Sigmoid colon (tissue), 7 donors: ENCODE results near the gene HAND1. TPM values are rescaled to one million over a fixed set of nuclear protein-coding genes. Genes with fewer than 3 reads are reported as not detected.

Source experiments
- DNase-seq: peaks from one replicate; pipeline ENCODE4 v3.0.0-alpha.2; 2019
- H3K27ac ChIP-seq, 4 donors: fragments of 200-600 bp; sonication (generic); one replicate each; pipeline ENCODE4 v1.5.1; 2016 to 2019; ENCODE audit warnings: mild to moderate bottlenecking in 1 of 4
- H3K27me3 ChIP-seq, 3 donors: fragments of 200-600 bp; sonication (generic); one replicate each; pipeline ENCODE4 v1.5.1; 2019; ENCODE audit warnings: mild to moderate bottlenecking in 1 of 3
- H3K36me3 ChIP-seq, 4 donors: fragments of 200-600 bp; sonication (generic); one replicate each; pipeline ENCODE4 v1.5.1; 2016 to 2019
- H3K4me1 ChIP-seq, 4 donors: fragments of 200-600 bp; sonication (generic); one replicate each; pipeline ENCODE4 v1.5.1; 2017 to 2019
- H3K4me3 ChIP-seq, 4 donors: fragments of 200-600 bp; sonication (generic); one replicate each; pipeline ENCODE4 v1.5.1; 2017 to 2019; ENCODE audit warnings: mild to moderate bottlenecking in 2 of 4, moderate library complexity in 1 of 4
- H3K9me3 ChIP-seq, 4 donors: fragments of 200-600 bp in 3 of 4; sonication (generic) in 3 of 4; one replicate each; pipeline versions ENCODE4 v1.5.1 to v1.6.1; 2013 to 2019
- CTCF ChIP-seq, 4 experiments: fragments of 450-650 bp in 3 of 4; fragments of 200-600 bp in 1 of 4; IDR thresholded peaks; one replicate each; pipeline ENCODE4 v1.5.1; 2016 to 2019; ENCODE audit warnings: antibody characterized with exemption in 4 of 4, mild to moderate bottlenecking in 3 of 4, moderate library complexity in 2 of 4
- EP300 ChIP-seq, 4 donors: sonication (generic); formaldehyde crosslinking; IDR thresholded peaks; one replicate each; pipeline ENCODE4 v1.6.1; 2017; ENCODE audit warnings: antibody characterized with exemption in 4 of 4
- POLR2A ChIP-seq, 2 donors: fragments of 450-650 bp; IDR thresholded peaks; one replicate each; pipeline ENCODE4 v1.6.1; 2016; ENCODE audit warnings: antibody characterized with exemption in 2 of 2, mild to moderate bottlenecking in 2 of 2, moderate library complexity in 2 of 2
- POLR2AphosphoS5 ChIP-seq, 4 donors: sonication (generic); formaldehyde crosslinking; IDR thresholded peaks; one replicate each; pipeline ENCODE4 v1.6.1; 2017; ENCODE audit warnings: antibody characterized with exemption in 4 of 4
- WGBS, 2 donors: extraction: QIAGEN DNeasy Blood & Tissue Kit; methylation state at CpG; one replicate each; pipeline ENCODE4 v1.1.7; 2013; 5-methylcytosine and 5-hydroxymethylcytosine counted together
- intact Hi-C: fragments of 100-400 bp; cut with DNase I; formaldehyde crosslinking; loops from one replicate; pipeline ENCODE4 v1.15.1; 2023
- polyA plus RNA-seq, 3 donors: library from polyadenylated mRNA; stranded (reverse); fragments of 200-250 nt; gene quantifications; one replicate each; pipeline ENCODE4 v1.2.3, GENCODE V29; 2013
- total RNA-seq, 4 donors: library from RNA; depleted of rRNA; stranded (reverse); fragments of >200 nt; gene quantifications; one replicate each; pipeline ENCODE4 v1.1.0, GENCODE V29; 2016
- donor health status: healthy with polysubstance abuse.
- donor health status: Bipolar disorder and iron deficiency.
- donor health status: healthy.

HAND1 gene
- total and polyA plus RNA-seq, 7 donors, result 2.4 to 69.2 (median 46.0) TPM; not detected in 1

- WGBS, 2 donors, result 20 to 25% methylated on average over 11 of the region's 11 CpGs
- peaks cover 0 to 24% (median 5%) of the 10 kb centered on the region in 3 donors for H3K27me3 ChIP-seq
- H3K4me1 ChIP-seq, result peaks cover 0 to 63% (median 37%) of the 10 kb centered on the region in 4 donors
Measured at GRCh38 chr5:154470947-154471870, 6.8 kb downstream of the HAND1 start.

GRCh38 chr5:154470137-154470536, 7.9 kb downstream of the HAND1 start:
- intact Hi-C loops, result loop anchor here (2.0 kb wide), 1 partner anchor 15 kb away; no protein-coding TSS in a partner anchor
- WGBS, 2 donors, result 35 to 60% methylated on average over 2 of the region's 2 CpGs

More at GRCh38 chr5:154470947-154471870, 6.8 kb downstream of the HAND1 start:
- no peaks in the 10 kb centered on the region for H3K9me3 ChIP-seq
- H3K27ac ChIP-seq, result peak overlapping the region in 3 of 4 donors; percentile 91 to 96 (median 94)
- H3K36me3 ChIP-seq, result no peaks in the 10 kb centered on the region
- intact Hi-C loops, result loop anchor here (2.0 kb wide), 1 partner anchor 14 kb away; no protein-coding TSS in a partner anchor
- no peak for DNase-seq
- peak overlapping the region; percentile 2 to 26 (median 14) for H3K4me3 ChIP-seq
- TF ChIP-seq EP300 (IDR thresholded peaks at IDR 0.05), result no peak
- no peak for TF ChIP-seq CTCF (IDR thresholded peaks at IDR 0.05)
- TF ChIP-seq POLR2AphosphoS5 (IDR thresholded peaks at IDR 0.05), result peak in 1 of 4 donors; percentile 23

GRCh38 chr5:154467655-154468354, 10.2 kb downstream of the HAND1 start:
- peak; percentile 89 for DNase-seq
- peaks cover 0 to 43% (median 27%) of the 10 kb centered on the region in 4 donors for H3K4me1 ChIP-seq
- H3K4me3 ChIP-seq, result no peak overlapping the region
- intact Hi-C loops, result loop anchor here (1.0 to 2.0 kb wide), 2 partner anchors 53 to 142 kb away; no protein-coding TSS in a partner anchor
- TF ChIP-seq POLR2AphosphoS5 (IDR thresholded peaks at IDR 0.05), result peak in 1 of 4 donors; percentile 7
- peak; percentile 75 to 95 (median 79) for TF ChIP-seq CTCF (IDR thresholded peaks at IDR 0.05)
- TF ChIP-seq POLR2A (IDR thresholded peaks at IDR 0.05), result no peak
- peak overlapping the region in 3 of 4 donors; percentile 61 to 65 (median 62) for H3K27ac ChIP-seq
- H3K27me3 ChIP-seq, result no peaks in the 10 kb centered on the region
- H3K36me3 ChIP-seq, result no peaks in the 10 kb centered on the region
- no peaks in the 10 kb centered on the region for H3K9me3 ChIP-seq
- 43 to 45% methylated on average over 18 of the region's 18 CpGs for WGBS, 2 donors

More at GRCh38 chr5:154470137-154470536, 7.9 kb downstream of the HAND1 start:
- Histone ChIP-seq H3K4me3 (no peak overlapping the region), H3K4me1 (peaks cover 0 to 52% (median 30%) of the 10 kb centered on the region in 4 donors), H3K9me3 (no peaks in the 10 kb centered on the region), H3K36me3 (no peaks in the 10 kb centered on the region), H3K27me3 (peaks cover 0 to 16% (median 5%) of the 10 kb centered on the region in 3 donors), H3K27ac (peak overlapping the region in 3 of 4 donors; percentile 91 to 96 (median 94))
- TF ChIP-seq CTCF (IDR thresholded peaks at IDR 0.05), result no peak
- TF ChIP-seq POLR2A (IDR thresholded peaks at IDR 0.05), result no peak
- no peak for TF ChIP-seq EP300 (IDR thresholded peaks at IDR 0.05)
- TF ChIP-seq POLR2AphosphoS5 (IDR thresholded peaks at IDR 0.05), result no peak
- no peak for DNase-seq

- intact Hi-C loops, result loop anchor here (1.0 kb wide), 1 partner anchor 144 kb away; no protein-coding TSS in a partner anchor
- TF ChIP-seq POLR2AphosphoS5 (IDR thresholded peaks at IDR 0.05) (no peak), POLR2A (IDR thresholded peaks at IDR 0.05) (no peak), CTCF (IDR thresholded peaks at IDR 0.05) (no peak), EP300 (IDR thresholded peaks at IDR 0.05) (no peak)
- WGBS, 2 donors, result 83 to 88% methylated on average over 5 of the region's 5 CpGs
- no peak overlapping the region for H3K4me3 ChIP-seq
- no peak for DNase-seq
- no peaks in the 10 kb centered on the region for H3K27me3 ChIP-seq
- H3K4me1 ChIP-seq, result peaks cover 0 to 33% (median 20%) of the 10 kb centered on the region in 4 donors
- no peaks in the 10 kb centered on the region for H3K9me3 ChIP-seq
- H3K36me3 ChIP-seq, result no peaks in the 10 kb centered on the region
- no peak overlapping the region for H3K27ac ChIP-seq
Measured at GRCh38 chr5:154466671-154467070, 11.4 kb downstream of the HAND1 start.
